GM18909 (cell line): Measurements from ENCODE around the gene MAP3K5.
A peak's percentile ranks its signal among the peaks of the same experiment; 100 is the strongest.
"Not testable (repeated sequence)": the region's sequence is repeated elsewhere in the genome, so short reads cannot be mapped to it uniquely, and the experiment has no call there.

Source experiments
- ATAC-seq: cut with Tn5 transposase; IDR thresholded peaks from one replicate; pipeline ENCODE4 v1.9.1; 2021; ENCODE audit warnings: mild to moderate bottlenecking; ENCODE audit not compliant: unreplicated experiment, poor library complexity

Gene MAP3K5

GRCh38 chr6:136792410-136793262 lies at the start of gene MAP3K5:
MAP3K5 (minus strand) TSS chr6:136792477; CDS start chr6:136792157, 320 bp downstream.
- ATAC-seq, result peak; percentile 76

- no peak for ATAC-seq
Observed at GRCh38 chr6:136840276-136841001, 48.2 kb upstream of the MAP3K5 start.

- no peak for ATAC-seq
Observed at GRCh38 chr6:136831873-136832562, 39.7 kb upstream of the MAP3K5 start.

GRCh38 chr6:136826216-136826615 lies 33.9 kb upstream of the MAP3K5 start:
- no peak for ATAC-seq

GRCh38 chr6:136823128-136823660 lies 30.9 kb upstream of the MAP3K5 start:
- ATAC-seq, result no peak

GRCh38 chr6:136822376-136823127 lies 30.3 kb upstream of the MAP3K5 start, which contains the start of gene PEX7:
PEX7 (plus strand) TSS chr6:136822592; CDS start chr6:136822666, 74 bp downstream.
- ATAC-seq, result peak; percentile 96

- ATAC-seq, result no peak
Observed at GRCh38 chr6:136822046-136822375, 29.7 kb upstream of the MAP3K5 start.

- ATAC-seq, result no peak
Observed at GRCh38 chr6:136820561-136820960, 28.3 kb upstream of the MAP3K5 start.

- ATAC-seq, result no peak
Observed at GRCh38 chr6:136816656-136817055, 24.4 kb upstream of the MAP3K5 start.

- ATAC-seq, result not testable (repeated sequence)
Observed at GRCh38 chr6:136815608-136816007, 23.3 kb upstream of the MAP3K5 start.

- no peak for ATAC-seq
Observed at GRCh38 chr6:136812174-136812573, 19.9 kb upstream of the MAP3K5 start.

GRCh38 chr6:136811272-136811671 lies 19.0 kb upstream of the MAP3K5 start:
- no peak for ATAC-seq

- ATAC-seq, result no peak
Observed at GRCh38 chr6:136809091-136809860, 17.0 kb upstream of the MAP3K5 start.

- no peak for ATAC-seq
Observed at GRCh38 chr6:136803608-136804007, 11.3 kb upstream of the MAP3K5 start.

- no peak for ATAC-seq
Observed at GRCh38 chr6:136801581-136801980, 9.3 kb upstream of the MAP3K5 start.

GRCh38 chr6:136798044-136798443 lies 5.8 kb upstream of the MAP3K5 start:
- no peak for ATAC-seq

GRCh38 chr6:136795996-136796395 lies 3.7 kb upstream of the MAP3K5 start:
- ATAC-seq, result no peak

- ATAC-seq, result no peak
Observed at GRCh38 chr6:136795386-136795785, 3.1 kb upstream of the MAP3K5 start.

GRCh38 chr6:136793363-136793762 lies 1.1 kb upstream of the MAP3K5 start:
- no peak for ATAC-seq
